VCaP (cell line): Measurements from ENCODE around the gene FBXW12.
A peak's percentile ranks its signal among the peaks of the same experiment; 100 is the strongest.

Experiments used
- H3K27ac ChIP-seq: fragments of 450-650 bp; 2 replicates; pipeline ENCODE4 v1.5.1; 2017
- CTCF ChIP-seq: fragments of 450-650 bp; conservative IDR thresholded peaks from 2 replicates; pipeline ENCODE4 v1.5.1; 2017; ENCODE audit warnings: mild to moderate bottlenecking, moderate library complexity

Gene FBXW12

GRCh38 chr3:48344867-48345507 lies 27.0 kb upstream of the FBXW12 start:
- H3K27ac ChIP-seq: peak overlapping the region; percentile 2
- no peak for TF ChIP-seq CTCF

- no peak for TF ChIP-seq CTCF
- H3K27ac ChIP-seq: peak overlapping the region; percentile 2; the same call in 1 of the 2 replicates
These were observed 26.0 kb upstream of the FBXW12 start for GRCh38 chr3:48345946-48346572.

GRCh38 chr3:48347500-48347899 lies 24.5 kb upstream of the FBXW12 start:
- H3K27ac ChIP-seq: no peak overlapping the region
- no peak for TF ChIP-seq CTCF

GRCh38 chr3:48352546-48352945 lies 19.5 kb upstream of the FBXW12 start:
- no peak for TF ChIP-seq CTCF

GRCh38 chr3:48353987-48354386 lies 18.0 kb upstream of the FBXW12 start:
- no peak for TF ChIP-seq CTCF
- H3K27ac ChIP-seq: no peak overlapping the region

More at GRCh38 chr3:48352546-48352945, 19.5 kb upstream of the FBXW12 start:
- peak overlapping the region; percentile 33 for H3K27ac ChIP-seq

- TF ChIP-seq CTCF: no peak
- H3K27ac ChIP-seq: peak overlapping the region; percentile 35
These were observed 15.6 kb upstream of the FBXW12 start for GRCh38 chr3:48356419-48356818.

GRCh38 chr3:48361928-48362327 lies 10.1 kb upstream of the FBXW12 start:
- TF ChIP-seq CTCF: no peak
- no peak overlapping the region for H3K27ac ChIP-seq
